ENCODE results near the gene RUVBL1.

GRCh38 chr3:128056258-128056657 lies 67.4 kb downstream of the RUVBL1 start:
- TF ChIP-seq CSDC2 (CRISPR knock-in tag; IDR thresholded peaks at IDR 0.05) (no peak), ZFP3 (CRISPR knock-in tag; IDR thresholded peaks at IDR 0.05) (no peak), TSHZ2 (CRISPR knock-in tag; IDR thresholded peaks at IDR 0.05) (no peak), CREB5 (CRISPR knock-in tag; IDR thresholded peaks at IDR 0.05; ENCODE audit: low read depth) (no peak), CSRNP3 (CRISPR knock-in tag; IDR thresholded peaks at IDR 0.05) (no peak), ARNTL (CRISPR knock-in tag; IDR thresholded peaks at IDR 0.05; ENCODE audit: borderline replicate concordance, low read depth) (no peak), GLIS3 (CRISPR knock-in tag; IDR thresholded peaks at IDR 0.05) (no peak), PATZ1 (CRISPR knock-in tag; IDR thresholded peaks at IDR 0.05; ENCODE audit: borderline replicate concordance) (no peak), TOX (CRISPR knock-in tag; IDR thresholded peaks at IDR 0.05; ENCODE audit: borderline replicate concordance) (no peak), ZNF8 (CRISPR knock-in tag; IDR thresholded peaks at IDR 0.05) (no peak)

Data from SK-N-SH treated with all-trans-retinoic acid at 6 μM for 48 hours (cell line).